ENCODE data around the gene SYNJ2BP. TPM values are rescaled to one million over a fixed set of nuclear protein-coding genes. Genes with fewer than 3 reads are reported as not detected.

SYNJ2BP gene, protein sequence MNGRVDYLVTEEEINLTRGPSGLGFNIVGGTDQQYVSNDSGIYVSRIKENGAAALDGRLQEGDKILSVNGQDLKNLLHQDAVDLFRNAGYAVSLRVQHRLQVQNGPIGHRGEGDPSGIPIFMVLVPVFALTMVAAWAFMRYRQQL
- total RNA-seq (10 to 100 TPM in 4 of 5 experiments, 1 to 10 TPM in 1; 8.3 to 22.9 (median 14.4) TPM), polyA plus RNA-seq (10 to 100 TPM; 16.3 to 18.5 TPM), total RNA-seq (34.9 reads per million, percentile 63 among the genes with 10 or more reads in this experiment)

DNA sequence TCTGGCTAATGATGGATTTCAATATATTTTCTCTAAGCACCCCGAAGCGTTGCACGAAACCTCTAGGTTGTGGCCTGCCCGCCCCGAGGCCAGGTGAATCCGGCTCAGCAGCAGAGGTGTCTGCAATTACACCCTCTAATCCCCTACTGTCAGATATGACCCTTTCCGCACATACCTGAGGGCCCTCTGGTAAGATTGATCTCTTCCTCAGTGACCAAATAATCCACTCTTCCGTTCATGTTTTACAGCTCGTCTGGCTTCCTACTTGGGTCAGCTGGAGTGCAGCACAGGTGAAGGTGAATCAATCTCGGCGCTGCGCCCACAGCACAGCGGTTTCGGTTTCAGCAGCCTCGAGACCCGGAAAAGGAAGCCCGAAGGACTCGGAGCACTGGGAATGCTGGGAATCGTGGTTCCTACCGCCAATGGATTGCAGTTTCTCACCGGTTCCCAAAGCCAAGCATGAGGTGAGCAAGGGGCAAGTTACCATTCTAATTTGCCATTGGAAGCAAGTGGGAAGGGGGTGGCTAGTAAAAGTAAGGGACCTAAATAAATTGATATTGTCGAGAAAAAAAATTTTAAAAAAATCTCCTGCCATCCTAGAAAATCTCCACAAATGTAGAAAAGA lies at the start of gene SYNJ2BP:
Gene SYNJ2BP, minus strand, starts transcription at position 366 of the 625 bp plus-strand sequence. Its CDS starts 127 bp downstream, at position 239.
- Mint-ChIP-seq H3K4me3 (peak within 1 kb of the TSS; percentile 87 to 98 (median 94)), H3K4me1 (peaks cover 12 to 49% (median 45%) of the 10 kb centered on the region in 7 donors), H3K36me3 (peaks cover 0 to 12% (median 2%) of the 10 kb centered on the region in 5 donors), H3K27ac (peak within 1 kb of the TSS; percentile 22 to 97 (median 92)), H3K27me3 (peaks cover 2 to 5% (median 3%) of the 10 kb centered on the region in 5 donors), H3K9me3 (no peaks in the 10 kb centered on the region)
- H3K36me3 ChIP-seq (ENCODE audit: control insufficient read depth in 2 of 3, insufficient read depth in 3 of 3, low read length in 3 of 3): peaks cover 0 to 3% (median 0%) of the 10 kb centered on the region in 3 experiments
- H3K4me1 ChIP-seq (ENCODE audit: control insufficient read depth in 2 of 2, insufficient read depth in 2 of 2, low read length in 2 of 2): peaks cover 0 to 13% of the 10 kb centered on the region in 2 donors
- intact Hi-C loops (cut with micrococcal nuclease): loop anchor here (1.0 kb wide), 1 partner anchor 58 kb away; the partner anchor contains the start of gene COX16 (in 2 of the 2)
- no peaks in the 10 kb centered on the region for H3K9me3 ChIP-seq (ENCODE audit: control insufficient read depth in 2 of 3, low read length in 3 of 3)
- peak; percentile 80 for ATAC-seq
- H3K27ac ChIP-seq (ENCODE audit: low read depth, low read length): peak within 1 kb of the TSS; percentile 68
- H3K27me3 ChIP-seq (ENCODE audit: control insufficient read depth in 2 of 2, insufficient read depth in 2 of 2, low read length in 2 of 2): no peaks in the 10 kb centered on the region
- ChIA-PET POLR2A (no interaction called here), CTCF (no interaction called here)
- peak; percentile 11 to 57 (median 48) for DNase-seq
- peak within 1 kb of the TSS; percentile 78 for H3K4me3 ChIP-seq (ENCODE audit: low read length)

DNA sequence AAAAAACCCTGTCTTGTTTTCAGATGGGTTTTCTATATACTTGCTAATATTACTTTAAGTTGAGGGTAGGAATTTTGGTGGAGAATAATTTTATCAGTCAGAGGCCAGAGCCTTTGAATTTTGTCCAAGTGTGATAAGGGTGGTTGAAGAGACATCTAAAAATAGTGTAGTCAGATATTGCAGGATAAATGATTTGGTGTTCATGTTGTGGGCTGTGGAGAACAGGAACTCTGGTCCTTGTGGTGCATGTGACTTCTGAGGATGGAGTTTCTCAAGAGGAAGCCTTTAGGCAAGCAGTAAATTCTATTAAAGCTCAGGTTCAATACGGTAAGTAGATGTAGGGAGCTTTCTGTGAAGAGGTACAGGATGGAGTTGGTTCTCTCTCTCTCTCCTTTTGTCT lies 37.8 kb upstream of the SYNJ2BP start:
- no peak overlapping the region for H3K4me3 Mint-ChIP-seq
- no peaks in the 10 kb centered on the region for H3K9me3 Mint-ChIP-seq
- Histone ChIP-seq H3K27me3 (ENCODE audit: control insufficient read depth in 2 of 2, insufficient read depth in 2 of 2, low read length in 2 of 2) (no peaks in the 10 kb centered on the region), H3K4me1 (ENCODE audit: control insufficient read depth in 2 of 2, insufficient read depth in 2 of 2, low read length in 2 of 2) (no peaks in the 10 kb centered on the region), H3K36me3 (ENCODE audit: control insufficient read depth in 2 of 3, insufficient read depth in 3 of 3, low read length in 3 of 3) (no peaks in the 10 kb centered on the region), H3K9me3 (ENCODE audit: control insufficient read depth in 2 of 3, low read length in 3 of 3) (no peaks in the 10 kb centered on the region), H3K27ac (ENCODE audit: low read depth, low read length) (no peak overlapping the region), H3K4me3 (ENCODE audit: low read length) (no peak overlapping the region)
- no peak for DNase-seq
- peaks cover 0 to 4% (median 3%) of the 10 kb centered on the region in 5 donors for H3K36me3 Mint-ChIP-seq
- peaks cover 0 to 13% (median 5%) of the 10 kb centered on the region in 5 donors for H3K27me3 Mint-ChIP-seq
- H3K4me1 Mint-ChIP-seq: no peaks in the 10 kb centered on the region
- ChIA-PET CTCF (no interaction called here), POLR2A (no interaction called here)
- ATAC-seq: no peak
- no peak overlapping the region for H3K27ac Mint-ChIP-seq
- intact Hi-C loops (cut with micrococcal nuclease): no loop called here

DNA sequence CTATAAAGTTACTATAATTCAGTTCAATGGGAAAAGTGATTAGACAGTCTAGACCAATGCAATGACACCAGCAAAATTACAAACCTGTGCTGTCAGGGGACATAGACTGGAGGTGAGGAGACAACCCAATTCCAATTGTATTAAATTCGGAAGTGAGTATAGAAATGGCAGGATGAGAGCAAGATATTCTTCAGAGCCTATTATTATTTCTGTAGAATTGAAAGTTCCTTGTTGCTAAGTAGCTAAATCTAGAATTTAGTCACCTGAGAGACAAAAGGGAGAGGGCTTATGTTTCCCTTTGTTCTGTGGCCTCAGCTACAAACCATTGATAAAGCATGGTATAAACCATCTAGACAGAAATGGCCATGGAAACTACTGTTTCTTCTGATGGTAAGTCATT lies 35.0 kb upstream of the SYNJ2BP start, which contains the start of gene ADAM21:
Gene ADAM21, plus strand, starts transcription at position 301 of the 400 bp plus-strand sequence. CDS start 5,326 bp downstream, outside the sequence.
- H3K4me1 ChIP-seq (ENCODE audit: control insufficient read depth in 2 of 2, insufficient read depth in 2 of 2, low read length in 2 of 2): no peaks in the 10 kb centered on the region
- no peak for DNase-seq
- intact Hi-C loops (cut with micrococcal nuclease): no loop called here
- no peaks in the 10 kb centered on the region for H3K9me3 ChIP-seq (ENCODE audit: control insufficient read depth in 2 of 3, low read length in 3 of 3)
- H3K4me1 Mint-ChIP-seq: no peaks in the 10 kb centered on the region
- no peak within 1 kb of the TSS for H3K4me3 ChIP-seq (ENCODE audit: low read length)
- peaks cover 0 to 9% (median 8%) of the 10 kb centered on the region in 5 donors for H3K36me3 Mint-ChIP-seq
- peaks cover 0 to 7% (median 0%) of the 10 kb centered on the region in 5 donors for H3K27me3 Mint-ChIP-seq
- H3K27me3 ChIP-seq (ENCODE audit: control insufficient read depth in 2 of 2, insufficient read depth in 2 of 2, low read length in 2 of 2): no peaks in the 10 kb centered on the region
- no peak within 1 kb of the TSS for H3K27ac ChIP-seq (ENCODE audit: low read depth, low read length)
- ATAC-seq: no peak
- H3K4me3 Mint-ChIP-seq: no peak within 1 kb of the TSS
- no peak within 1 kb of the TSS for H3K27ac Mint-ChIP-seq
- CTCF ChIA-PET: no interaction called here
- POLR2A ChIA-PET: no interaction called here
- no peaks in the 10 kb centered on the region for H3K36me3 ChIP-seq (ENCODE audit: control insufficient read depth in 2 of 3, insufficient read depth in 3 of 3, low read length in 3 of 3)
- peaks cover 0 to 6% (median 0%) of the 10 kb centered on the region in 11 donors for H3K9me3 Mint-ChIP-seq

DNA sequence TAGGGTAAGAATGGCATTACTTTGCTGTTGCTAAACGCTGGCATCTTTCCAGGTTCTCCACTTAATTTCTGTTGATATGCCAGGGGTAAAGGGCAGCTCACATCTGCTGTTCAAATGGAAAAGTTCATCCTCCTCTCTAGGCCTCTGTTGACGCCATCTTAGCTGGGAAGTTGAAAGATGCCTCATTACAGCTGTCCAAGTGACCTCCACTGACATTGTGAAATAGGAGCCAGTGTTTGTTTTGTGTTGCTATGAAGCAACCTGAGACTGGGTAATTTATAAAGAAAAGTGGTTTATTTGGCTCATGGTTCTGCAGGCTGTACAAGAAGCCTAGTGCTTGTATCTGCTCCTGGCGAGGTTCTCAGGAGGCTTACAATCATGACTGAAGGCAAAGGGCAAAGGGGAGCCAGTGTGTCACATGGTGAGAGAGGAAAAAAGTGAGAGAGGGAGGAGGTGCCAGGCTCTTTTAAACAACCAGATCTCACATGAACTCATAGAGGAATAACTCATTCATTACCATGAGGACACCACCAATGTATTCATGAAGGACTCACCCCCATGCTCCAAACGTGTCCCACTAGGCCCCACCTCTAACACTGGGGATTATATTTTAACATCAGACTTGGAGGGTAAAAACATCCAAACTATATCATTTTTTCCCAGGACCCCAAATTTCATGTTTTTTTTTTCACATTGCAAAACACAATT lies 31.9 kb upstream of the SYNJ2BP start:
- Mint-ChIP-seq H3K9me3 (peaks cover 0 to 31% (median 11%) of the 10 kb centered on the region in 11 donors), H3K36me3 (peaks cover 0 to 21% (median 18%) of the 10 kb centered on the region in 5 donors), H3K27me3 (no peaks in the 10 kb centered on the region), H3K4me3 (no peak overlapping the region), H3K4me1 (no peaks in the 10 kb centered on the region), H3K27ac (no peak overlapping the region)
- intact Hi-C loops (cut with micrococcal nuclease): no loop called here
- DNase-seq (no peak), ATAC-seq (no peak)
- ChIA-PET POLR2A (no interaction called here), CTCF (no interaction called here)
- Histone ChIP-seq H3K9me3 (ENCODE audit: control insufficient read depth in 2 of 3, low read length in 3 of 3) (peaks cover 0 to 9% (median 0%) of the 10 kb centered on the region in 3 experiments), H3K36me3 (ENCODE audit: control insufficient read depth in 2 of 3, insufficient read depth in 3 of 3, low read length in 3 of 3) (no peaks in the 10 kb centered on the region), H3K27me3 (ENCODE audit: control insufficient read depth in 2 of 2, insufficient read depth in 2 of 2, low read length in 2 of 2) (no peaks in the 10 kb centered on the region), H3K4me3 (ENCODE audit: low read length) (no peak overlapping the region), H3K27ac (ENCODE audit: low read depth, low read length) (no peak overlapping the region), H3K4me1 (ENCODE audit: control insufficient read depth in 2 of 2, insufficient read depth in 2 of 2, low read length in 2 of 2) (no peaks in the 10 kb centered on the region)

- Histone ChIP-seq H3K9me3 (ENCODE audit: control insufficient read depth in 2 of 3, low read length in 3 of 3) (peaks cover 5 to 32% (median 8%) of the 10 kb centered on the region in 3 experiments), H3K36me3 (ENCODE audit: control insufficient read depth in 2 of 3, insufficient read depth in 3 of 3, low read length in 3 of 3) (no peaks in the 10 kb centered on the region), H3K4me3 (ENCODE audit: low read length) (no peak overlapping the region), H3K27ac (ENCODE audit: low read depth, low read length) (no peak overlapping the region), H3K4me1 (ENCODE audit: control insufficient read depth in 2 of 2, insufficient read depth in 2 of 2, low read length in 2 of 2) (no peaks in the 10 kb centered on the region), H3K27me3 (ENCODE audit: control insufficient read depth in 2 of 2, insufficient read depth in 2 of 2, low read length in 2 of 2) (no peaks in the 10 kb centered on the region)
- Mint-ChIP-seq H3K27ac (no peak overlapping the region), H3K36me3 (peaks cover 5 to 26% (median 25%) of the 10 kb centered on the region in 5 donors), H3K4me3 (no peak overlapping the region), H3K4me1 (no peaks in the 10 kb centered on the region), H3K27me3 (peaks cover under 1 to 9% (median 6%) of the 10 kb centered on the region in 5 donors), H3K9me3 (peaks cover 9 to 73% (median 33%) of the 10 kb centered on the region in 11 donors)
- ChIA-PET POLR2A (no interaction called here), CTCF (no interaction called here)
- no peak for DNase-seq
- intact Hi-C loops (cut with micrococcal nuclease): no loop called here
- ATAC-seq: no peak
Observed at GRCh38 chr14:70442750-70443149, 25.9 kb upstream of the SYNJ2BP start.

DNA sequence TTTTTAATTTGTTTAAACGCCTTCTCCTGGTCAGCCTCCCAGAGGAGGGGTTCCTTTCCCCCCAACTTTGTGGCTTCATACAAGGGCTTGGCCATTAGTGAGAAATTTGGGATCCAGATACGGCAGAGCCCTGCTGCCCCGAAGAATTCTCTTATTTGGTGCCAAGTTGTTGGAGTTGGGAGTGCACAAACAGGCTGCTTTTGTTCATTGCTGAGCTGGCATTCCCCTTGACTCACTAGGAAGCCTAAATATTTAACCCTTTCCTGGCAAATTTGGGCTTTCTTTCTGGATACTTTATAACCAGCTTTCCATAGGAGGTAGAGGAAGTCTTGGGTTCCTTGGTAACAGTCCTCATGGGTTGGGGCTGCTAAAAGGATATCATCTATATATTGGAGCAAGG lies 24.8 kb upstream of the SYNJ2BP start:
- POLR2A ChIA-PET: no interaction called here
- Mint-ChIP-seq H3K27ac (no peak overlapping the region), H3K4me1 (no peaks in the 10 kb centered on the region), H3K4me3 (no peak overlapping the region), H3K9me3 (peaks cover 11 to 78% (median 35%) of the 10 kb centered on the region in 11 donors), H3K36me3 (peaks cover 5 to 24% (median 19%) of the 10 kb centered on the region in 5 donors), H3K27me3 (peaks cover 2 to 13% (median 9%) of the 10 kb centered on the region in 5 donors)
- DNase-seq (no peak), ATAC-seq (no peak)
- CTCF ChIA-PET: no interaction called here
- H3K36me3 ChIP-seq (ENCODE audit: control insufficient read depth in 2 of 3, insufficient read depth in 3 of 3, low read length in 3 of 3): no peaks in the 10 kb centered on the region
- H3K9me3 ChIP-seq (ENCODE audit: control insufficient read depth in 2 of 3, low read length in 3 of 3): peaks cover 5 to 36% (median 8%) of the 10 kb centered on the region in 3 experiments
- H3K27me3 ChIP-seq (ENCODE audit: control insufficient read depth in 2 of 2, insufficient read depth in 2 of 2, low read length in 2 of 2): no peaks in the 10 kb centered on the region
- intact Hi-C loops (cut with micrococcal nuclease): no loop called here
- H3K4me3 ChIP-seq (ENCODE audit: low read length): no peak overlapping the region
- H3K27ac ChIP-seq (ENCODE audit: low read depth, low read length): no peak overlapping the region
- H3K4me1 ChIP-seq (ENCODE audit: control insufficient read depth in 2 of 2, insufficient read depth in 2 of 2, low read length in 2 of 2): no peaks in the 10 kb centered on the region
